GM23338 (cell line): ENCODE data around the gene CACNA2D4. TPM values are rescaled to one million over a fixed set of nuclear protein-coding genes. Genes with fewer than 3 reads are reported as not detected.

Experiments
- ATAC-seq: fragments of 200-7000 bp; cut with Tn5 transposase; 3 replicates; pipeline ENCODE4 v1.9.1; 2020
- DNase-seq: peaks from one replicate; pipeline ENCODE4 v3.0.0-alpha.2; 2015; ENCODE audit warnings: low spot score
- H2AFZ ChIP-seq: fragments of 200-600 bp; sonication (generic); 2 replicates; pipeline ENCODE4 v1.8.0; 2016; ENCODE audit warnings: antibody characterized with exemption, mild to moderate bottlenecking, moderate library complexity
- H3F3A ChIP-seq: fragments of 200-600 bp; sonication (generic); replicated peaks from 2 replicates; pipeline ENCODE4 v1.8.0; 2017; ENCODE audit warnings: antibody characterized with exemption, mixed run types, low read depth
- H3K27ac ChIP-seq: fragments of 200-600 bp; sonication (generic); 2 replicates; pipeline ENCODE4 v1.6.1; 2016; ENCODE audit warnings: low read depth
- H3K27me3 ChIP-seq: fragments of 200-600 bp; sonication (generic); 2 replicates; pipeline ENCODE4 v1.8.0; 2016; ENCODE audit warnings: mild to moderate bottlenecking, mixed run types, moderate library complexity; ENCODE audit not compliant: insufficient read depth
- H3K36me3 ChIP-seq: fragments of 200-600 bp; sonication (generic); 2 replicates; pipeline ENCODE4 v1.8.0; 2016; ENCODE audit warnings: mild to moderate bottlenecking; ENCODE audit not compliant: insufficient read depth
- H3K4me1 ChIP-seq: fragments of 200-600 bp; sonication (generic); 2 replicates; pipeline ENCODE4 v1.8.0; 2016; ENCODE audit warnings: mild to moderate bottlenecking, moderate library complexity; ENCODE audit not compliant: insufficient read depth
- H3K4me2 ChIP-seq: fragments of 200-600 bp; sonication (generic); 2 replicates; pipeline ENCODE4 v1.7.1; 2017; ENCODE audit warnings: mixed run types
- H3K4me3 ChIP-seq: fragments of 200-600 bp; sonication (generic); 2 replicates; pipeline ENCODE4 v1.6.1; 2016; ENCODE audit warnings: mixed run types
- H3K79me2 ChIP-seq: fragments of 200-600 bp; sonication (generic); replicated peaks from 2 replicates; pipeline ENCODE4 v1.8.0; 2017; ENCODE audit warnings: mild to moderate bottlenecking; ENCODE audit not compliant: insufficient read depth
- H3K9me2 ChIP-seq: fragments of 200-600 bp; sonication (generic); 2 replicates; pipeline ENCODE4 v1.8.0; 2017; ENCODE audit not compliant: insufficient read depth
- H4K20me1 ChIP-seq: fragments of 200-600 bp; sonication (generic); replicated peaks from 2 replicates; pipeline ENCODE4 v1.8.0; 2017; ENCODE audit warnings: mild to moderate bottlenecking; ENCODE audit not compliant: insufficient read depth
- H3K27ac Mint-ChIP-seq: 2 replicates; pipeline ENCODE4 v1.8.0; 2020; ENCODE audit warnings: inconsistent platforms, mild to moderate bottlenecking, moderate library complexity, mixed read lengths
- H3K27me3 Mint-ChIP-seq: 3 replicates; pipeline ENCODE4 v1.8.0; 2022; ENCODE audit warnings: low read depth, mild to moderate bottlenecking, moderate library complexity, mixed read lengths, inconsistent platforms; ENCODE audit not compliant: insufficient read depth, poor library complexity
- H3K36me3 Mint-ChIP-seq: 3 replicates; pipeline ENCODE4 v1.8.0; 2021; ENCODE audit warnings: low read depth, mild to moderate bottlenecking, inconsistent platforms, moderate library complexity, mixed read lengths
- H3K4me1 Mint-ChIP-seq: 3 replicates; pipeline ENCODE4 v1.8.0; 2020; ENCODE audit warnings: mild to moderate bottlenecking, inconsistent platforms, mixed read lengths
- H3K4me3 Mint-ChIP-seq: 3 replicates; pipeline ENCODE4 v1.8.0; 2021; ENCODE audit warnings: moderate library complexity, mild to moderate bottlenecking, inconsistent platforms, mixed read lengths
- H3K9me3 Mint-ChIP-seq: 3 replicates; pipeline ENCODE4 v1.8.0; 2020; ENCODE audit warnings: moderate library complexity, mild to moderate bottlenecking, inconsistent platforms, mixed read lengths
- CREB1 ChIP-seq: fragments of 250-450 bp; sonication (Bioruptor Pico); IDR thresholded peaks from 2 replicates; pipeline ENCODE4 v1.5.0; 2020; ENCODE audit warnings: low read depth, mild to moderate bottlenecking, moderate library complexity
- CTCF ChIP-seq, 2 experiments: fragments of 200-600 bp in 1 of 2; sonication (generic) in 1 of 2; conservative IDR thresholded peaks; 2 replicates each; pipeline versions ENCODE4 v1.5.1 to v1.6.1; 2016 to 2017; ENCODE audit warnings: antibody characterized with exemption in 2 of 2, low read depth in 2 of 2, mild to moderate bottlenecking in 2 of 2, moderate library complexity in 1 of 2
- ETS1 ChIP-seq: IDR thresholded peaks from 2 replicates; pipeline ENCODE4 v1.6.1; 2016; ENCODE audit warnings: antibody characterized with exemption
- EZH2 ChIP-seq: fragments of 200-600 bp; sonication (generic); IDR thresholded peaks from one replicate; pipeline ENCODE4 v1.8.0; 2017; ENCODE audit warnings: antibody characterized with exemption, mild to moderate bottlenecking, low read depth; ENCODE audit not compliant: unreplicated experiment
- EZH2phosphoT487 ChIP-seq: fragments of 200-600 bp; sonication (generic); IDR thresholded peaks from one replicate; pipeline ENCODE4 v1.8.1; 2018; ENCODE audit warnings: antibody characterized with exemption; ENCODE audit not compliant: unreplicated experiment
- JUNB ChIP-seq: IDR thresholded peaks from one replicate; pipeline ENCODE4 v1.6.1; 2016; ENCODE audit warnings: antibody characterized with exemption; ENCODE audit not compliant: unreplicated experiment
- NANOG ChIP-seq: IDR thresholded peaks from 2 replicates; pipeline ENCODE4 v1.6.1; 2016; ENCODE audit warnings: antibody characterized with exemption, borderline replicate concordance
- POLR2AphosphoS5 ChIP-seq: IDR thresholded peaks from 2 replicates; pipeline ENCODE4 v1.6.1; 2016; ENCODE audit warnings: antibody characterized with exemption, low read depth
- REST ChIP-seq: IDR thresholded peaks from one replicate; pipeline ENCODE4 v1.6.1; 2018; ENCODE audit warnings: antibody characterized with exemption; ENCODE audit not compliant: unreplicated experiment
- STAT1 ChIP-seq: IDR thresholded peaks from one replicate; pipeline ENCODE4 v1.6.1; 2016; ENCODE audit warnings: antibody characterized with exemption; ENCODE audit not compliant: unreplicated experiment
- ZNF114 ChIP-seq: fragments of 250-450 bp; sonication (Bioruptor Pico); IDR thresholded peaks from 2 replicates; pipeline ENCODE4 v1.5.0; 2020; ENCODE audit warnings: mild to moderate bottlenecking, moderate library complexity
- ZNF331 ChIP-seq: fragments of 250-450 bp; sonication (Bioruptor Pico); IDR thresholded peaks from 2 replicates; pipeline ENCODE4 v1.5.0; 2020; ENCODE audit warnings: low read depth, mild to moderate bottlenecking, moderate library complexity
- ZNF462 ChIP-seq: fragments of 250-450 bp; sonication (Bioruptor Pico); IDR thresholded peaks from 2 replicates; pipeline ENCODE4 v1.5.0; 2020; ENCODE audit warnings: mild to moderate bottlenecking, moderate library complexity
- polyA plus RNA-seq: library from polyadenylated mRNA; unstranded; fragments of >200 nt; fragmentation: Nextera tagmentation; extraction: Ambion mirVana; gene quantifications from 2 replicates; pipeline ENCODE4 v1.2.1, GENCODE V29; 2016
- total RNA-seq: library from RNA; depleted of rRNA; stranded (reverse); fragments of >200 nt; shearing (Covaris generic); gene quantifications from 2 replicates; pipeline ENCODE4 v1.2.3, GENCODE V29; 2014

Gene CACNA2D4
- total and polyA plus RNA-seq, 2 experiments from 2014 or later, result 0.07 to 0.24 TPM

- peaks cover 2% of the 10 kb centered on the region; the same call in 2 of the 3 replicates for H3K4me1 Mint-ChIP-seq
- no peak overlapping the region for H3K27ac Mint-ChIP-seq
- Histone ChIP-seq H3F3A (no peaks in the 10 kb centered on the region), H3K27ac (no peak overlapping the region), H3K79me2 (no peaks in the 10 kb centered on the region), H3K4me1 (no peaks in the 10 kb centered on the region), H3K4me3 (no peak overlapping the region), H3K9me2 (no peaks in the 10 kb centered on the region), H3K36me3 (no peaks in the 10 kb centered on the region), H4K20me1 (no peaks in the 10 kb centered on the region), H3K4me2 (no peak overlapping the region), H3K27me3 (no peaks in the 10 kb centered on the region), H2AFZ (no peak overlapping the region)
- no peak for TF ChIP-seq STAT1
- no peak for TF ChIP-seq NANOG
- TF ChIP-seq ZNF331 (CRISPR knock-in tag), result no peak
- no peak for TF ChIP-seq CTCF (conservative IDR thresholded peaks at IDR 0.05; ENCODE audit: low read depth in 2 of 2)
- no peak for TF ChIP-seq ETS1
- no peak for TF ChIP-seq JUNB
- TF ChIP-seq ZNF462 (CRISPR knock-in tag), result no peak
- TF ChIP-seq EZH2, result no peak
- TF ChIP-seq EZH2phosphoT487, result no peak
- no peak for TF ChIP-seq ZNF114
- TF ChIP-seq POLR2AphosphoS5, result no peak
- TF ChIP-seq CREB1 (CRISPR knock-in tag), result no peak
- no peak for TF ChIP-seq REST
- H3K36me3 Mint-ChIP-seq, result no peaks in the 10 kb centered on the region
- ATAC-seq (no peak), DNase-seq (no peak)
- H3K9me3 Mint-ChIP-seq, result no peaks in the 10 kb centered on the region; the same call in 1 of the 3 replicates
- H3K27me3 Mint-ChIP-seq, result peaks cover 10% of the 10 kb centered on the region
- no peak overlapping the region for H3K4me3 Mint-ChIP-seq
Observed at GRCh38 chr12:1814266-1814665, 104.2 kb downstream of the CACNA2D4 start.
